K562 (cell line): Measurements from ENCODE around the gene RPUSD2. TPM values are rescaled to one million over a fixed set of nuclear protein-coding genes. Genes with fewer than 3 reads are reported as not detected.

Experiments
- CBFA2T2 ChIP-seq: fragments of 450-650 bp; conservative IDR thresholded peaks from 2 replicates; pipeline ENCODE4 v1.6.1; 2017; ENCODE audit warnings: mild to moderate bottlenecking
- GABPB1 ChIP-seq: sonication (generic); formaldehyde crosslinking; IDR thresholded peaks from 2 replicates; pipeline ENCODE4 v1.8.0; 2022; ENCODE audit warnings: mild to moderate bottlenecking, missing genetic modification reagents
- GABPB2 ChIP-seq: fragments of 250-450 bp; sonication (Bioruptor Pico); conservative IDR thresholded peaks from 2 replicates; pipeline ENCODE4 v1.5.1; 2021; ENCODE audit warnings: mild to moderate bottlenecking
- MEF2A ChIP-seq: IDR thresholded peaks from 2 replicates; pipeline ENCODE4 v1.6.1; 2011; ENCODE audit warnings: low read depth, mild to moderate bottlenecking, low read length, moderate library complexity; ENCODE audit not compliant: control insufficient read depth
- NFRKB ChIP-seq: fragments of 450-650 bp; IDR thresholded peaks from 2 replicates; pipeline ENCODE4 v1.6.1; 2016; ENCODE audit warnings: low read depth
- NR2C2 ChIP-seq, 2 experiments: fragments of 200-800 bp in 1 of 2; sonication (Bioruptor generic) in 1 of 2; sonication (generic) in 1 of 2; formaldehyde crosslinking in 1 of 2; IDR thresholded peaks; 2 replicates each; pipeline versions ENCODE4 v1.6.1 to v1.8.0; 2016 to 2022; ENCODE audit warnings: mild to moderate bottlenecking in 1 of 2, missing compliant biosample characterization in 1 of 2, missing genetic modification characterization in 1 of 2, missing genetic modification reagents in 1 of 2
- RCOR1 ChIP-seq, 2 experiments: IDR thresholded peaks; 2 replicates each; pipeline ENCODE4 v1.6.1; 2012; ENCODE audit warnings: low read depth in 2 of 2, low read length in 2 of 2, borderline replicate concordance in 1 of 2, improper control_type of control experiment in 1 of 2
- SP2 ChIP-seq: IDR thresholded peaks from 2 replicates; pipeline ENCODE4 v1.6.1; 2011; ENCODE audit warnings: mild to moderate bottlenecking, low read depth, low read length, moderate library complexity; ENCODE audit not compliant: poor library complexity, severe bottlenecking; ENCODE audit errors: extremely low read depth
- TAF7 ChIP-seq: fragments of 450-650 bp; IDR thresholded peaks from 2 replicates; pipeline ENCODE4 v1.6.1; 2016; ENCODE audit warnings: missing genetic modification characterization, missing compliant biosample characterization
- THRAP3 ChIP-seq: fragments of 450-650 bp; IDR thresholded peaks from 2 replicates; pipeline ENCODE4 v1.6.1; 2016; ENCODE audit warnings: mild to moderate bottlenecking, inconsistent platforms, borderline replicate concordance
- ZC3H4 ChIP-seq: sonication (generic); formaldehyde crosslinking; IDR thresholded peaks from 2 replicates; pipeline ENCODE4 v1.9.0; 2021; ENCODE audit warnings: missing genetic modification reagents, borderline replicate concordance
- ZFPM2 ChIP-seq: fragments of 250-450 bp; sonication (Bioruptor Pico); IDR thresholded peaks from 2 replicates; pipeline ENCODE4 v1.5.1; 2022; ENCODE audit warnings: mild to moderate bottlenecking
- ZNF239 ChIP-seq: fragments of 250-450 bp; sonication (Bioruptor Pico); IDR thresholded peaks from 2 replicates; pipeline ENCODE4 v1.4.0; 2020; ENCODE audit warnings: mild to moderate bottlenecking
- polyA plus RNA-seq, 8 experiments: library from polyadenylated mRNA; depleted of rRNA in 4 of 8; stranded (reverse) in 5 of 8; unstranded in 3 of 8; fragments of >200 nt; fragmentation: Nextera tagmentation in 2 of 8; fragmentation: Illumina TruSeq in 1 of 8; extraction: Ambion mirVana in 2 of 8; extraction: Trizol in 1 of 8; gene quantifications; 2 replicates each; pipeline versions ENCODE4 v1.2.1 to v1.2.3, GENCODE V29; 2011 to 2014; ENCODE audit warnings: inconsistent platforms in 1 of 8, missing spikeins in 1 of 8
- total RNA-seq, 7 experiments: library from RNA; depleted of rRNA in 6 of 7; stranded (reverse); fragments of >200 nt in 6 of 7; fragmentation: Illumina TruSeq in 2 of 7; extraction: Trizol in 2 of 7; gene quantifications; 2 replicates each; pipeline versions ENCODE4 v1.2.1 to v1.2.3, GENCODE V29; 2011 to 2021; ENCODE audit warnings: low replicate concordance in 1 of 7
- TF ChIP-seq, protein P1 (sequence below): IDR thresholded peaks from 2 replicates; pipeline ENCODE4 v1.6.1; 2014; ENCODE audit warnings: antibody characterized with exemption
- TF ChIP-seq, protein P2 (sequence below): fragments of 200-600 bp; sonication (generic); IDR thresholded peaks from one replicate; pipeline ENCODE4 v1.6.1; 2012; ENCODE audit warnings: mild to moderate bottlenecking, low read depth, low read length, inconsistent platforms

The RPUSD2 gene
- total and polyA plus RNA-seq, 9 of the 15 experiments (the other 6 are each of a cell fraction or from before 2014, with no cell fraction given), result 3.7 to 30.2 (median 14.3) TPM

DNA sequence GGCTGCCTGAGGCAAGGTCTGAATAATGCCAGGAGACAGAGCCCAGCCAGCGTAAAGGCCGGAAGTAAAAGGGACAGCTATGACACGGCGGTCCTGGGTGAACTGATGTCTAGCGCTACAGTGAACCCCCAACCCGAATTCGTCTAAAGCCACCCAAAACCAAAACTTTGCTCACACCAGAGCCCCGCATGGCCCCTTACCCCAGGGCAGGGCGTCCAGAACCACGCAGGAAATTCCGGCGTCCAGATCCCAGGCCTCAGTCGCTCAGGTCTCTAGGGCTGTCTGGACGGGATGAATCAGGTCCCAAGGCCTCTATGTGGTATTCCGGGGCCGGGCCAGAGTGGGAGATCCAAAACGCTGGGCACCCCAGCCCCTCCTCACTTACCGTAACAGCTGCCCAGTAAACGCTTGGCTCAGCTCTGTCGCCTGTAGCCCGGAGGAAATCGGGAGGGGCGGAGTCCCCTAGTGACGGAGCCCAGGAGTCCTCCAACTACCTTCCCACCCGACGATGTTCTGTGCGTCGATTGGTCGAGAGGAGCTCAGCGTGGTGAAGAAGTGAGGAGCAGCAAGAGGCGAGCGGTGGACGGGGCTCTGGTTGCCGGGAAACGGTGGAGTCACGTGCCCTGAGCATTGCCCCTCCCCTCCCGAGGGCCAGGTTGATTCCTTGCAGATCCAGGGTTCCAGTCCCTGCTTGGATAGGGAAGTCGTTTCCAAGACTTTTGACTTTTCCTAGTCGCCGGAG, 4.3 kb upstream of the RPUSD2 start, which contains the start of gene CCDC32 (continued):
- TF ChIP-seq NR2C2 (CRISPR knock-in tag; IDR thresholded peaks at IDR 0.05) (no peak), NR2C2 (tag; IDR thresholded peaks at IDR 0.05) (peak; percentile 47; the same call in 1 of the 2 replicates), SP2 (peak; percentile 24), TAF7 (no peak), CBFA2T2 (peak; percentile 82), GABPB2 (CRISPR knock-in tag) (no peak), NFRKB (no peak), THRAP3 (no peak), GABPB1 (CRISPR knock-in tag) (no peak), RCOR1 (IDR thresholded peaks at IDR 0.05; ENCODE audit: borderline replicate concordance in 1 of 2, low read depth in 2 of 2, low read length in 2 of 2) (peak in 1 of 2 experiments; percentile 84; a peak in 2 of 4 replicates), MEF2A (no peak), ZC3H4 (CRISPR knock-in tag) (no peak), ZNF239 (CRISPR knock-in tag) (no peak), ZFPM2 (no peak)
- TF ChIP-seq, protein P1, sequence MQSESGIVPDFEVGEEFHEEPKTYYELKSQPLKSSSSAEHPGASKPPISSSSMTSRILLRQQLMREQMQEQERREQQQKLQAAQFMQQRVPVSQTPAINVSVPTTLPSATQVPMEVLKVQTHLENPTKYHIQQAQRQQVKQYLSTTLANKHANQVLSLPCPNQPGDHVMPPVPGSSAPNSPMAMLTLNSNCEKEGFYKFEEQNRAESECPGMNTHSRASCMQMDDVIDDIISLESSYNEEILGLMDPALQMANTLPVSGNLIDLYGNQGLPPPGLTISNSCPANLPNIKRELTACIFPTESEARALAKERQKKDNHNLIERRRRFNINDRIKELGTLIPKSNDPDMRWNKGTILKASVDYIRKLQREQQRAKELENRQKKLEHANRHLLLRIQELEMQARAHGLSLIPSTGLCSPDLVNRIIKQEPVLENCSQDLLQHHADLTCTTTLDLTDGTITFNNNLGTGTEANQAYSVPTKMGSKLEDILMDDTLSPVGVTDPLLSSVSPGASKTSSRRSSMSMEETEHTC, result 0 out of 2 replicates have a peak, but pooled peaks have one; percentile 47
- TF ChIP-seq, protein P2, sequence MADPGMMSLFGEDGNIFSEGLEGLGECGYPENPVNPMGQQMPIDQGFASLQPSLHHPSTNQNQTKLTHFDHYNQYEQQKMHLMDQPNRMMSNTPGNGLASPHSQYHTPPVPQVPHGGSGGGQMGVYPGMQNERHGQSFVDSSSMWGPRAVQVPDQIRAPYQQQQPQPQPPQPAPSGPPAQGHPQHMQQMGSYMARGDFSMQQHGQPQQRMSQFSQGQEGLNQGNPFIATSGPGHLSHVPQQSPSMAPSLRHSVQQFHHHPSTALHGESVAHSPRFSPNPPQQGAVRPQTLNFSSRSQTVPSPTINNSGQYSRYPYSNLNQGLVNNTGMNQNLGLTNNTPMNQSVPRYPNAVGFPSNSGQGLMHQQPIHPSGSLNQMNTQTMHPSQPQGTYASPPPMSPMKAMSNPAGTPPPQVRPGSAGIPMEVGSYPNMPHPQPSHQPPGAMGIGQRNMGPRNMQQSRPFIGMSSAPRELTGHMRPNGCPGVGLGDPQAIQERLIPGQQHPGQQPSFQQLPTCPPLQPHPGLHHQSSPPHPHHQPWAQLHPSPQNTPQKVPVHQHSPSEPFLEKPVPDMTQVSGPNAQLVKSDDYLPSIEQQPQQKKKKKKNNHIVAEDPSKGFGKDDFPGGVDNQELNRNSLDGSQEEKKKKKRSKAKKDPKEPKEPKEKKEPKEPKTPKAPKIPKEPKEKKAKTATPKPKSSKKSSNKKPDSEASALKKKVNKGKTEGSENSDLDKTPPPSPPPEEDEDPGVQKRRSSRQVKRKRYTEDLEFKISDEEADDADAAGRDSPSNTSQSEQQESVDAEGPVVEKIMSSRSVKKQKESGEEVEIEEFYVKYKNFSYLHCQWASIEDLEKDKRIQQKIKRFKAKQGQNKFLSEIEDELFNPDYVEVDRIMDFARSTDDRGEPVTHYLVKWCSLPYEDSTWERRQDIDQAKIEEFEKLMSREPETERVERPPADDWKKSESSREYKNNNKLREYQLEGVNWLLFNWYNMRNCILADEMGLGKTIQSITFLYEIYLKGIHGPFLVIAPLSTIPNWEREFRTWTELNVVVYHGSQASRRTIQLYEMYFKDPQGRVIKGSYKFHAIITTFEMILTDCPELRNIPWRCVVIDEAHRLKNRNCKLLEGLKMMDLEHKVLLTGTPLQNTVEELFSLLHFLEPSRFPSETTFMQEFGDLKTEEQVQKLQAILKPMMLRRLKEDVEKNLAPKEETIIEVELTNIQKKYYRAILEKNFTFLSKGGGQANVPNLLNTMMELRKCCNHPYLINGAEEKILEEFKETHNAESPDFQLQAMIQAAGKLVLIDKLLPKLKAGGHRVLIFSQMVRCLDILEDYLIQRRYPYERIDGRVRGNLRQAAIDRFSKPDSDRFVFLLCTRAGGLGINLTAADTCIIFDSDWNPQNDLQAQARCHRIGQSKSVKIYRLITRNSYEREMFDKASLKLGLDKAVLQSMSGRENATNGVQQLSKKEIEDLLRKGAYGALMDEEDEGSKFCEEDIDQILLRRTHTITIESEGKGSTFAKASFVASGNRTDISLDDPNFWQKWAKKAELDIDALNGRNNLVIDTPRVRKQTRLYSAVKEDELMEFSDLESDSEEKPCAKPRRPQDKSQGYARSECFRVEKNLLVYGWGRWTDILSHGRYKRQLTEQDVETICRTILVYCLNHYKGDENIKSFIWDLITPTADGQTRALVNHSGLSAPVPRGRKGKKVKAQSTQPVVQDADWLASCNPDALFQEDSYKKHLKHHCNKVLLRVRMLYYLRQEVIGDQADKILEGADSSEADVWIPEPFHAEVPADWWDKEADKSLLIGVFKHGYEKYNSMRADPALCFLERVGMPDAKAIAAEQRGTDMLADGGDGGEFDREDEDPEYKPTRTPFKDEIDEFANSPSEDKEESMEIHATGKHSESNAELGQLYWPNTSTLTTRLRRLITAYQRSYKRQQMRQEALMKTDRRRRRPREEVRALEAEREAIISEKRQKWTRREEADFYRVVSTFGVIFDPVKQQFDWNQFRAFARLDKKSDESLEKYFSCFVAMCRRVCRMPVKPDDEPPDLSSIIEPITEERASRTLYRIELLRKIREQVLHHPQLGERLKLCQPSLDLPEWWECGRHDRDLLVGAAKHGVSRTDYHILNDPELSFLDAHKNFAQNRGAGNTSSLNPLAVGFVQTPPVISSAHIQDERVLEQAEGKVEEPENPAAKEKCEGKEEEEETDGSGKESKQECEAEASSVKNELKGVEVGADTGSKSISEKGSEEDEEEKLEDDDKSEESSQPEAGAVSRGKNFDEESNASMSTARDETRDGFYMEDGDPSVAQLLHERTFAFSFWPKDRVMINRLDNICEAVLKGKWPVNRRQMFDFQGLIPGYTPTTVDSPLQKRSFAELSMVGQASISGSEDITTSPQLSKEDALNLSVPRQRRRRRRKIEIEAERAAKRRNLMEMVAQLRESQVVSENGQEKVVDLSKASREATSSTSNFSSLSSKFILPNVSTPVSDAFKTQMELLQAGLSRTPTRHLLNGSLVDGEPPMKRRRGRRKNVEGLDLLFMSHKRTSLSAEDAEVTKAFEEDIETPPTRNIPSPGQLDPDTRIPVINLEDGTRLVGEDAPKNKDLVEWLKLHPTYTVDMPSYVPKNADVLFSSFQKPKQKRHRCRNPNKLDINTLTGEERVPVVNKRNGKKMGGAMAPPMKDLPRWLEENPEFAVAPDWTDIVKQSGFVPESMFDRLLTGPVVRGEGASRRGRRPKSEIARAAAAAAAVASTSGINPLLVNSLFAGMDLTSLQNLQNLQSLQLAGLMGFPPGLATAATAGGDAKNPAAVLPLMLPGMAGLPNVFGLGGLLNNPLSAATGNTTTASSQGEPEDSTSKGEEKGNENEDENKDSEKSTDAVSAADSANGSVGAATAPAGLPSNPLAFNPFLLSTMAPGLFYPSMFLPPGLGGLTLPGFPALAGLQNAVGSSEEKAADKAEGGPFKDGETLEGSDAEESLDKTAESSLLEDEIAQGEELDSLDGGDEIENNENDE, result no peak
